ENCODE data around the gene ACSF3.

- TF ChIP-seq CTCF (conservative IDR thresholded peaks at IDR 0.05; ENCODE audit: low read depth, low read length) (no peak), EZH2 (IDR thresholded peaks at IDR 0.05; ENCODE audit: low read length, unreplicated experiment) (no peak)
These were observed 20.1 kb upstream of the ACSF3 start for GRCh38 chr16:89073346-89074071.
